ENCODE data around the gene CFAP157. TPM values are rescaled to one million over a fixed set of nuclear protein-coding genes. Genes with fewer than 3 reads are reported as not detected.

The CFAP157 gene
- polyA plus RNA-seq, 1 experiment, result not detected

- no peak for DNase-seq (ENCODE audit: low read depth)
- ChIA-PET POLR2A (no interaction called here), CTCF (interaction anchor here (0.6 to 4.9 kb wide), 2 partner anchors 11 to 336 kb away, joined by 3 to 34 read pairs; partner anchors contain the start of gene TOR2A)
- Histone ChIP-seq H3K27me3 (ENCODE audit: control insufficient read depth, insufficient read depth, low read length) (no peaks in the 10 kb centered on the region), H3K36me3 (ENCODE audit: control insufficient read depth, insufficient read depth, low read length) (no peaks in the 10 kb centered on the region), H3K4me3 (ENCODE audit: low read depth, low read length) (no peak overlapping the region)
- TF ChIP-seq CTCF (IDR thresholded peaks at IDR 0.05; ENCODE audit: insufficient read depth, low read depth, low read length), result no peak
Observed at GRCh38 chr9:127723444-127723843, 16.7 kb downstream of the CFAP157 start.

DNA sequence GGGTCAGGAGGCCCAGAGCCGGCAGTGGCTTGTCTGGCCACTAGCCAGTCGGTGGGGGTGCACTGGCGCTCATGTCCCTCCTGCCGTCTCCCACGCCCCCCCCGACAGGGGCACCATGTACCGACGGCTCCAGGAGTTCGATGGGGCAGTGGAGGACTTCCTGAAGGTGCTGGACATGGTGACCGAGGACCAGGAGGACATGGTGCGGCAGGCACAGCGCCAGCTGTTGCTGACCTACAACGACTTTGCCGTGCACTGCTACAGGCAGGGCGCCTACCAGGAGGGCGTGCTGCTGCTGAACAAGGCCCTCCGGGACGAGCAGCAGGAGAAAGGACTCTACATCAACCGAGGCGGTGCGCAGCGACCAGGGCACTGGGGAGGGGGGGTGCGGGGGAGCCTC is 17.2 kb downstream of the CFAP157 start:
- DNase-seq (ENCODE audit: low read depth), result no peak
- no peaks in the 10 kb centered on the region for H3K27me3 ChIP-seq (ENCODE audit: control insufficient read depth, insufficient read depth, low read length)
- H3K4me3 ChIP-seq (ENCODE audit: low read depth, low read length), result no peak overlapping the region
- CTCF ChIA-PET, result interaction anchor here (0.6 to 4.9 kb wide), 4 partner anchors 9 to 246 kb away, joined by 3 to 34 read pairs (median 5); partner anchors contain the start of gene TOR2A
- POLR2A ChIA-PET, result no interaction called here
- TF ChIP-seq CTCF (IDR thresholded peaks at IDR 0.05; ENCODE audit: insufficient read depth, low read depth, low read length), result no peak
- no peaks in the 10 kb centered on the region for H3K36me3 ChIP-seq (ENCODE audit: control insufficient read depth, insufficient read depth, low read length)

GRCh38 chr9:127726871-127727270 is 20.1 kb downstream of the CFAP157 start:
- no peak for DNase-seq (ENCODE audit: low read depth)
- H3K4me3 ChIP-seq (ENCODE audit: low read depth, low read length), result no peak overlapping the region
- no peak for TF ChIP-seq CTCF (IDR thresholded peaks at IDR 0.05; ENCODE audit: insufficient read depth, low read depth, low read length)
- no peaks in the 10 kb centered on the region for H3K36me3 ChIP-seq (ENCODE audit: control insufficient read depth, insufficient read depth, low read length)
- CTCF ChIA-PET, result interaction anchor here (4.9 kb wide), 1 partner anchor 8 kb away, joined by 34 read pairs; the partner anchor contains the start of gene TOR2A
- no peaks in the 10 kb centered on the region for H3K27me3 ChIP-seq (ENCODE audit: control insufficient read depth, insufficient read depth, low read length)
- POLR2A ChIA-PET, result no interaction called here

GRCh38 chr9:127728808-127729207 is 22.0 kb downstream of the CFAP157 start:
- TF ChIP-seq CTCF (IDR thresholded peaks at IDR 0.05; ENCODE audit: insufficient read depth, low read depth, low read length), result no peak
- CTCF ChIA-PET, result interaction anchor here (0.7 to 1.5 kb wide), 4 partner anchors 140 to 224 kb away, joined by 3 to 5 read pairs (median 4); no protein-coding TSS in a partner anchor
- DNase-seq (ENCODE audit: low read depth), result no peak
- Histone ChIP-seq H3K36me3 (ENCODE audit: control insufficient read depth, insufficient read depth, low read length) (no peaks in the 10 kb centered on the region; the same call in 1 of the 2 replicates), H3K4me3 (ENCODE audit: low read depth, low read length) (no peak overlapping the region), H3K27me3 (ENCODE audit: control insufficient read depth, insufficient read depth, low read length) (no peaks in the 10 kb centered on the region)
- POLR2A ChIA-PET, result no interaction called here

DNA sequence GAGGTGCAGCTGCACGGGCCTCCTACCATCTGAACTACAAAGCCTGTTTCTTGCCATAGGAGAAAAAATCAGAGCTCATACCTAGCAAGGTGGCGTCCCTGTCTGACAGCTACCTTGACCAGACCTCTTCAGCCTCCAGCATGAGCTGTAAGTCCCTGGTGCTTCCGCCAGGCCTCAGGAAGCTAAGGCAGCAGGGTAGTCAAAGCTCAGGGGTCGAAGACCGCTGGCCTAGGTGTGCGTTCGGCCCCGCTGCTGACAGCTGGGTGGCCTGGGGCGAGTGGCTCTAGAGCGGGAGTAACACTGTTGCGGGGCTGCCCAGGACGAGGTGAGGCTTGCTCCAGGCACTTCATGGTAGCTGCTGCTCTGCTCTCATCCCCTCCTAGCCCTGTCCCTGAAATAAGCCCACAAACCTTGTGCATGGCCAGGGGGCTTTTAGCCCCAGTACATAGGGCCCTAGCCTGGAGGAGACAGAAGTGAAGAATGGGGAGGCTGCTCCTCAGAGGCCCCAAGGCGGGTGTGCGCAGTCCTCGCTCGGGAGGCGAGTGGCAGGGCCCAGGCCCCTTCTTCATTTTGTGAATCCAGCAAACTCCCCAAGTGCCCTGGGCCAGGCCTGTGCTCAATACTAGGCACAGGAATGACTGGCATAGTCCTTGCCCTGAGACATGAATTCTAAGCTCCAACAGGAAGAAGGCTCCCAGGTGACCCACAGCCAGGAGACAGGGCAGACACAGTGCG is 22.9 kb downstream of the CFAP157 start:
- Histone ChIP-seq H3K36me3 (ENCODE audit: control insufficient read depth, insufficient read depth, low read length) (no peaks in the 10 kb centered on the region; the same call in 1 of the 2 replicates), H3K4me3 (ENCODE audit: low read depth, low read length) (no peak overlapping the region), H3K27me3 (ENCODE audit: control insufficient read depth, insufficient read depth, low read length) (no peaks in the 10 kb centered on the region)
- TF ChIP-seq CTCF (IDR thresholded peaks at IDR 0.05; ENCODE audit: insufficient read depth, low read depth, low read length), result no peak
- POLR2A ChIA-PET, result no interaction called here
- DNase-seq (ENCODE audit: low read depth), result no peak
- CTCF ChIA-PET, result interaction anchor here (0.7 to 1.5 kb wide), 6 partner anchors 19 to 225 kb away, joined by 3 to 5 read pairs (median 3); no protein-coding TSS in a partner anchor
